GM21717 (cell line): Measurements from ENCODE around the gene SOX10.

ENCODE experiments used
- ATAC-seq: cut with Tn5 transposase; IDR thresholded peaks from one replicate; pipeline ENCODE4 v1.9.1; 2021; ENCODE audit warnings: mild to moderate bottlenecking, moderate library complexity; ENCODE audit not compliant: unreplicated experiment

The SOX10 gene

DNA sequence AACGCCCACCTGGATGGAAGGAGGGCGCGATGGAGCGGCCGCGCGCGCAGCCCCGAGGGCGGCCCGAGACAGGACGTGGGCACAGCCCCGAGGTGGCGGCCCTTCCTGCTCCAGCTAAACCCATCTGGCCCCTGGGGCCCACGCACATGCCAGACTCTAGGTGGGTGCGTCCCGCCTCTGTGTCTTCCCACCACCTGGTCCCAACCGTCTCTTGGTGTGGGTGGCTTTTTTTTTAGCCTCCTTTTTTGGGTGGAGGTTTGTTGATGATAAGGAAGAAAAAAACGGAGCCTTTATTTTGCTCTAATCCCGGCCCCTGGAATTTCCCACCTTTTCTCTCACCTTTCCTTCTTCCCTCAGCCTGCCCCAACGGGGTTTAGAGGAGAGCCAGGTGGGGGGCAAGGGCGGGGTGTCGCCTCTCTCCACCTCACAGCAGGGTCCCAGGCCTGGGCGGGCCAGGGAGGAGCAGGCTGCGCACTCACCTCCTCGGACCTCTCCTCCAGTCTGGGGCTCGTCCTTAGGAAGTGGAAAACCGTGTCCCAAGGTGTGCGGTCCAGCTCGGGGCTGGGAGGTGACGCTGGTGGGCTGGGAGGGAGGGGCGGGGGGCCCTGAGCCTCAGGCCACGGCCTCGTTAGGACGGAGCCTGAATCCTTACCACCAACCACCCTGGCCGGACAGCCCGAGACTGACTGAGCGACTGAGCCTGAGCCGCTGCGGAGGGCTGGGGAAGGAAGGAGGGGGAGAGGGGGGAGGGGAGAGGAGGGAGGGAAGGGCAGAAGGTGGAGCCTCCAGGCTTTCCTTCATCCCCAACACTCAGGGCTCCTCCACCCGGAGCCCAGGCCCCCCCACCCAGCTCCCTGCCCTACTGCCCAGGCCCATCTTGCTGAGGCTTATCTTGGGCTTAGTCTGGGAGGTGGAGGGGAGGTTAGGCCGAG is at the start of gene SOX10:
Gene SOX10 (minus strand): TSS at position 696 of the 932 bp plus-strand sequence. CDS start 771 bp downstream, outside the sequence.
- ATAC-seq, result no peak

DNA sequence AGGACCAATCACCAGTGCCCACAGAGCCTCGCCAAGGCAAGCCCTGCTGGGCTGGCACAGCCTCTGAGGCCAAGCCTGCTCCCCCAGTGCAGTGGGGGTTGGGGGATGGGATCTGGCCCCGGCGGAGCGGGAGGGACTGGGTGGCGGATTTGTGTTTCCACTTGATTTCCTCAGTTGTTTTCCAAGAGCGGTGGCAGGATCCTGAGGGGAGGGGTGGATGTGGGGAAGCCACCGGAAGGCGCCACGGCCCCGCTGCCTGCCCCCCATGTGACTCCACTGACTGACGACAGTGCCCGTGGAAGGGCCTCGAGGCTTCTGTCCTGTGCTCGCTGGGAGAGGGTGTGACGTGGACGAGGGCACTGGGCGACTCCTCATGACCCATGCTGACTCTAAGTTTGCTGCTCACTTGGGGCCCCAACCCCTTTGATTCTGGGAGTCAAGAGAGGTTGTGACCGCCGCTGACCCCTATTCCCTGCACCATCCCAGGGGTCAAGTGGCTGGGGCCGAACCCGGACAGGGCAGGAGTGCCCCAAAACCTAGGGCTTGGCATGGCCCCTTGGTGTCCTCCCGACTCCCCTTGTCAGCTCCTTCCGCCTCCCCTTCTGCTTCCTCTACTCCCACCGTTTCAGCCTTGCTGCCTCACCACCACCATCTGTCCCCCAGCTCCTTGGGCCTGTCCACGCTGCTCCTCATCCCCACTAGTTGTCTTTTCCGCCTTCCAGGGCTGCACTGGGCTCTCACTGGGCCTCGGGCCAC is 49.3 kb upstream of the SOX10 start:
- ATAC-seq, result no peak

DNA sequence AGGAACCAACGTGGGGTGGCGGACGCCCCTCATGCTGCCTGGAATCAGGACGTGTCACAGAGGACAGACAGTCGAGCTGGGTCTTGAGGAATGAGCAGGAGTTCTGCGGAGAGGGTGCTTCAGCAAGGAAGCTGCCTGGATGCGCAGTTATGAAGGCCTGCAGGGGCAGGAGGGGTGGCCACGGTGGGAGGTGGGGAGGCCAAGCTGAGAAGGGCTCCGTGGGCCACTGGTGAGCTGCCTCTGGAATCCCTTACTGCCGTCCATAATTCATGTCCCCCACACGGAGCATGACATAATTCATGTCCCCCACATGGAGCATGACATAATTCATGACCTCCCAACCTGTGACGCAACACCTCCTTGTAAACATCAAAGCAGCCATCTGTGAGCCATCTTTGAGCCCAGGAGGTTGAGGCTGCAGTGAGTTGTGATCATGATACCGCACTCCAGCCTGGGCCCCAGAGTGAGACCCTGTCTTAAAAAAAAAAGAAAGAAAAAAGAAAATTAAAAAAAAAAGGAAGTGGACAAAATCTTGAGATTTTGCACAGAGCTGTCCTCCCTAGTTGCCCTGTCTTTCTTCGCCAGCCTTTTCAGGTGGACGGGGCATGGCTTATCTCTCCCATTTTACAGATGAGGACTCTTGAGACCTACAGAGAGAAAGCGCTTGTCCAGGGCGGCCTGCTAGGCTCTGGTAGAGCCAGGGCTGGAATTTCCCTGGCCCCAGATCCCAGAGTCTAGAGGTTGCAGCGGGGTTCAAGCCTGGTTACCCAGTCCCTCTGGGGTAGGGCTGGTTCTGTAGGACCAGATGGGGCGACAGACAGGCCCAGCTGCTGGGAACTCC is 48.5 kb upstream of the SOX10 start:
- ATAC-seq, result no peak

DNA sequence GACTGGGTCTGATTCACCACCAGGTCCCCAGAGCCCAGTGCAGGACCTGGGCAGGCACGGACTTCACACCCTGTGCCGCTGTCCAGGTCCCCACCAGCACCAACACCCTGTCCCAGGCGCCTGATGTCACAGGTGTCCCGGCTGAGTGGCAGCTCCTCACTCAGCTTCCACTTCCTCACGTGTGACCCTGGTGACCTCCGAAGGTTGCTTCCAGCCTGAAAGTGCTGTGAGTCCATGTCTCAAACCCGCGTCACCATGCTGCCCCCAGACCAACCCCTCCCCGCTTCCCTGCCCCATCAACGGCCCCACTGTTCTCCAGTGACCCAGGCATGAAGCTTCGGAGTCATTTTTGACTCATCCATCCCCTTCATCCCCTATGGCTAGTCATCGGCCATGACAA is 47.1 kb upstream of the SOX10 start:
- ATAC-seq, result no peak

DNA sequence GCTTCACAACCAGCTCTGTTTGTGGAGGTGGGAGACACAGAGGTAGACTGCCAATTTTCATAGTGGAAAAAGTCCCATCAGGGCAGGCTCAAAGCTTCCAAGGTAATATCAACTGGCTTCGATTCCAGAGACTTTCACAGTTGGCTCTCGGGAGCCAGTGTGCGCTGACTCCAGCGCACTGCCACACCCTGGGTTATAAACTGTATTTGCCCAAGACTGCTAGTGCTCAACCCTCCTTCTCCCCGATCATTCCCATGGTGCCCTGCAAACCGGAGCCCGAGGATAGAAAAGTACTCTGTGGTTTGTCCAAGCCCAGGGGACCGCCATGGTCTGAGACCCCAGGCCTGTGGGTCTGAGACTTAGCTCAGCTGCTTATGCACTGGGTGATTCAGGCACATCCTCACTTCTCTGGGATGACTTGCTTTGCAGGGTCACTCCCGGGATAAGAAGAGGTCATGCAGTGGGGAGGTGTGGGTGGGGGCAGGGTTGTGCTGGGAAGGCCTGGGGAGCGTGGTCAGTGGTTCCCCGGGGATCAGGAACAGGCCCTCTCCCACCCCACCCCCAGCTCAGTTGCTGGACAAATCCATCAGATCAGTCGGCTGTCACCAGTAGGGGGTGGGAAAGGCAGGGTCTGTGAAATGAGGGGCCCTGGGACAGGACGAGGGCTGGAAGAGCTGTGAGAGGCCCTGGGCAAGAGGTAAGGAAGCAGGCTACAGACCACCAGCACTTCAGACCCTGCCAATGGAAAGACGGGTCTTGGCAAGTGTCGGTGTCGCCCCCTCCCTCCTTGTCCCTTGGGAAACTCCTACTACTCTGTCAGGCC is 46.2 kb upstream of the SOX10 start:
- ATAC-seq, result no peak

DNA sequence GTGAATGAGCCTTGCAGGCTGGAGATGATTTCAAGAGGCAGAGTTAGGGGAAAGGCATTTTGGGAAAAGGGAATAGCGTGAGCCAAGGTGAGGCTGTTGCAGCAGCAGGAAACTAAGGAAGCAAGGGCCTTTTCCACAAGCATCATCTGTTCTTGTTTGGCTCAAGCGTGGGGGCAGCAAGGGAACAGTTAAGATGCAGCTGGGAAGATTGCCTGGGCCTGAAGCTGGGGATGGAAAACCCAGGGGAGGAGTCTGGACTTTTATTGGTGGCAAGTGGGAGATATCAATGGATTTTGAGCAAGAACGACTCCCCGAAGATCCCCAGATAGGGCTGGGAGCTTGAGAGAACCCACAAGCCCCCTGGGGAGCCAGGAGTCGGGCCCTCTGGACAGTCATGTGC is 45.5 kb upstream of the SOX10 start:
- ATAC-seq, result no peak

DNA sequence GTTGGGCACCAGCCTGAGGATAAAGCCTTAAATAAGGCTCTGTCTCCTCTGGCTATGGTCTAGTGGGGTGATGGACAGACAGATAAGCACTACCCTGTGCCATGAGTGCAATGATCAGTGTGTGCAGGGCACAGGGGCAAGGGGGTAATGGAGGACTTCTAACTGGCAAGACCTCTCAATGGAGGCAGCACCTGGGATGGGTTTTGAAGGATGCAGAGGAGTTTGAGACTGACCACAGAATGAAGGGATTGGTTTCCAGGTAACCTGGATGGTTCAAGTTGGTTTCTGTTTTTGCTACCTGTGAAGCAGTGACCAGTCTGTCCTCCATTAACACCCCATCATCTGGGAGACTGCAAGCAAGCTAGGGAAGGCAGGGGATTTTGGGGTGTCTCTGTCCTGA is 45.0 kb upstream of the SOX10 start:
- ATAC-seq, result no peak

DNA sequence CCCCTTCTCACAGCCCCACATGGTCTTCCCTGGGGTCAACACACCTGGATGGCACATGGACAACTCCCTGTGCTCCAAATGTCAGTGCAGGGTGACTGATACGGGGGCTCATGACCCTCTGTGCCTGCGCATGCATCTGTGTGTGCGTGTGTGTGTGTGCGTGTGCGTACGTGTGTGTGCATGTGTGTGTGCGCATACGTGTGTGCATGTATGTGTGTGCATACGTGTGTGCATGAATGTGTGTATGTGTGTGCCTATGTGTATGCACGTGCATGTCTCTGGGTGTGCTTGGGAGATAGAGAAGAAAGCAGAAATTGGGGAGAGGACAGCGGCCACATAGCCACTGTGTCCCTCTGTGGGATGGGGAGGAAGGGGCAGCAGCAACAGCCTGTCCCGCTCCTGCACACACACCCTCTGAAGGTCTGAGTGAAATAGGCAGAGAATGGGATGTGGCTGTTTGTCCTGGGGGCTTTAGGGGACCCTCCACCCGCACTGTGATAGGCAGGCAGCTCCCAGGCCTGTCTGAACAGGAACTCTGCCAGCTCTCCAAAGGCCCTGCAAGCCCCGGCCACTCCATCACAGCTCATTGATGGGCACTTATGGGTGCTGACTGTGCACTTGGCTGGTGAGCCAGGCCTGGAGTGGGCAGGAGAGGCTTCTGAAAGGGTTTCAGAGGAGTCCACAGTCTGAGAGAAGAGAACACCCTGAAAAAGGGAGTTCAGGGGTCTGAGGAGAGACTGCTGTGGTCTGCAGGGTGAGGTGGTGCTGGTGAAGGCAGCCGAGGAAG is 44.2 kb upstream of the SOX10 start:
- no peak for ATAC-seq

DNA sequence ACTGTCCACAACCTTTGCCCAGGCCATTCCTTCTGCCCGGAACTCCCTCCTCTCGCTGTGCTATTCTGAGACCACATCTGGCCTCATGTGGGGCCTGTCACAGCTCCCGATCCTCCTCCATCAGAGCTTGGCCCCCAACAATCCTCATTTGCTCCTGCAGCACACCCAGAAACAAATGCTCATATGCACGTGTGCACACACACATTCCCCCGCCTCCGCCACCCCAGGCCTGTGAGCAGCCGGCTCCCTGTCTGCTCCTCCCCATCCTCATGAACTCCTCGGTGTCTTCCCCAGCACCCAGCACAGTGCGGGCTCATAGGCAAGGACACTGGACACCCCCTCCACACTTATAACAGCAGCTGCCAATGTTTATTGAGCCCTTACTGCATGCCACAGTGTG is 43.1 kb upstream of the SOX10 start:
- no peak for ATAC-seq

DNA sequence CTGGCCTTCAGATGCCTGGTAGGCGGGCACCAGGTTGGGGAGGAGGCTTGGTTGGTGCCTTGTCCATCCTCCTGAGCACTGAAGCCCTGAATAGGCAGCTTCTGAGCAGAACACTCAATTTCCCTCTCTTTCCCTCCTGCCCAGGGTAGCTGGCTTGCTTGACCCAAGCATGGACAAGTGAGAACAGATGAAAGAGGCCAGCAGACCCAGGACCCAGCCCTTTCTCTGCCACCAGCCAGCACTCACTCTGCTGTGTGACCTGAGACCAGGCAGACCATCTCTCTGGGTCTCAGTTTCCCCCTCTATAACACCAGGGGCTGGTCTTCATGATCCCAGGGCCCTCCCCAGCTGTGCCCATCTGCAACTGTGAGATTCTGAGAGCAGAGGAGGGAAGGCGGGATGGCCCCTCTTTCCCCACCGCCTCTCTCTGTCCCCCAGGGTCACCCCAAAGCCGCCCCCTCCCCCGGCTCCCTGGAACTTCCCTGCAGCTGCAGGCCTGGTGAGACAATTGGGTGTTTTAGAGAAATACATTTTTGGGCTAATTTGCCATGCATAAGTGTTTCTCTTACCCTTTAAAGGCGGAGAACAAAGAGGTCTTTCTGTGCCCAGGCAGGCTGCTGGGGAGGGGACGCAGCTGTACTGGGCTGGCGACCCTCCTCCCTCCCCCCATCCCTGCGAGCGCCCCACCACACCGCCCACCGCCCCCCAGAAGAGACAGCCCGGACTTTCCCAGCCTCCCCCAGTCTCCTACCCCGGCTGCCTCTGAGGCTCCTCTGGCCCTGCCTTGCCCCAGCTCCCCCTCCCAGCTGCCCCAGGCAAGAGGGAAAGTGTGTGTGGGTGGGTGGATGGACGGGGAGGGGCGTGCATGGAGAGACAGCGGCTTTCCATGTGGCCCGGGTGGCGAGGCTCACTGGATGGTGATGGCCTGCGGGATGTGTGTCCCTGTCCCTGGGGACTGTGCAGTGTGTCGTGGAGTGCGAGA is 42.1 kb upstream of the SOX10 start:
- no peak for ATAC-seq

DNA sequence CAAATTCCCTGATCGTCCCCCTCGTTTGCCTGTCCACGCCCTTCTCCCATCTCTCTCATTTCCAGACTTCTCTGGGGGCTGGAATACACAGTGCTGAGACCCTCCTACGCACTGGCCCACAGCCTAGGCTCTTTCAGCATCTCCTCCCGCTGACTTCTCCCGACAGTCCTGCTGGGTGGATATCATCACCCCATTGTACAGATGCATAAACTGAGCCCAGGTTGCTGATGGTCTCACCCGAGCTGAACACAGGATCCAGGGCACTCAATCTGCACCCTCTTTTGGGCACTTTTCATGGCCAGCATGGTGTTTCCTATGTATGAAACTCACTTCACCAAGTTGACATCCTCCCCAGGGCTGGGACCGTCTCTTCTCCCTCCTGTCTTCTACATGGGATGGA is 41.2 kb upstream of the SOX10 start:
- ATAC-seq, result no peak

DNA sequence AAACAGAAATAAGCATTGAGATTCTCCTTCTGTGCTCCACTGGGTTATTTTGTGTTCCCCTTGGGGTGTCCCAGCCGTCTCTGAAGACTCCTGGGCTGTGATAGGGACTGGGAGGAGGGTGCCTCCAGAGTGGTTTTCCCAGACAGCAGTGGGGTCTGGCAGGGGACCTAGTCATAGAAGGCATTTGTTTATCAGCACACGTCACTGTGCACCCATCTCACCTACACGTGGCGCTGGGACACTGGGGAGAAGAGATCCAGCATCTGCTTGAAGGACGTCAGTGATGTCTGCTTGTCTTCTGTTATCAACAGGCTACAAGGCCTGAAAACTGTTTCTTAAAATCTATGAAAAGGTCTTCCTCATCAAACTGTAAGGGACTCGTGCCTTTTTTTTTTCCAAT is 38.7 kb upstream of the SOX10 start:
- no peak for ATAC-seq

DNA sequence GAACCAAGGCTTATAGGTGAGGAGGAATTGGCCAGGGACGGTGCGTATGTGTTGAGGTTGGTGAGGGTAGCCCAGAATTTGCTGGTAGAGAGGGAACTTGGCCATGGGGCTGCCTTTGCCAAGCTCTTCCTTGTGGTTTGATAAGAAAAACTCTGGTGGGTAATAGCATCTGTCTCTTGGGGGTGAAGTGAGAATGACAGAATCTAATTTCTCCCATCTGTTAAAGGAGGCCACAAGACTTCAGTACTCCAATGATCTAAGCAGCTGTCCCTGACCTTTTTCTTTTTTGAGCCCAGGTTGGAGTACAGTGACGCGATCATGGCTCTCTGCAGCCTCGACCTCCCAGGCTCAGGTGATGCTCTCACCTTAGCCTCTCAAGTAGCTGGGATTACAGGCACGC is 36.9 kb upstream of the SOX10 start:
- ATAC-seq, result no peak

DNA sequence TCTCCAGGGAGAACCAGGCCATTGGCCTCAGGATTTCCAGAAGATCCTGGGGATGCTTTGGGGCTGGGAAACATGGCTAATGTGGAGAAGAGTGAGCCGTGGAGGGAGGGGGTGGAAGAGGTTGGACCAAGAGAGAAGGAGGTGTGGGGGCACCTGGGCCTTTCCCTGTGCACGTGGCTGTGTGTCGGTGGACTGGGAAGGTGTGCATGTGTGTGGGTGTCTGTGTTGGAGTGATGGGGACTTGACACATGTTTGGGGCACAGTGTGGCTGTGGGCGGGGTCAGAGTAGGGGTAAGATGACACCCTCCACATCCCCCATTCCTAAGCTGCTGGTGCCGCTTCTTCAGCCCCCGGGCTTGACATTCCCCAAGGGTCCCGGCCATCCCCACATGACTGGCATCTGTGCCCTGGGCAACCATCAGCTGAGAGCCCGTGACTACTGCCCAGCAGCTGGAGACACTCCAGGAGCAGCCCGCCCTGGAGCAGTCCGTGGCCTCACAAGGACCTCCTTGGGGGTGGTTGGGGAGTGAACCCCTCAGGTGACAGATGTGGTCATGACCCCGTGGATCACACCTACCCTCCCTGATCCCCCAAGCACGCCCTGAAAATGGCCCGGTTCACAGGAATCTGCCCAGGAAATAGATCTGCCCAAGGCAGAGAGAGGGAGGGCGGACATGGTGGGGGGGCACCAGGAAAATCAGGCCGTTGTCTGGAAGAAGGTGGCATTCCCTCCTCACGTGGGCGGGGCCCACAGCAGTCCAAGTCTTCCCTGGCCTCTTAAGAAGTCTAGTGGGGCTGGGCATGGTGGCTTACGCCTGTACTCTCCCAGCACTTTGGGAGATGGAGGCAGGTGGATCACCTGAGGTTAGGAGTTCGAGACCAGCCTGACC is 34.8 kb upstream of the SOX10 start:
- ATAC-seq, result no peak

DNA sequence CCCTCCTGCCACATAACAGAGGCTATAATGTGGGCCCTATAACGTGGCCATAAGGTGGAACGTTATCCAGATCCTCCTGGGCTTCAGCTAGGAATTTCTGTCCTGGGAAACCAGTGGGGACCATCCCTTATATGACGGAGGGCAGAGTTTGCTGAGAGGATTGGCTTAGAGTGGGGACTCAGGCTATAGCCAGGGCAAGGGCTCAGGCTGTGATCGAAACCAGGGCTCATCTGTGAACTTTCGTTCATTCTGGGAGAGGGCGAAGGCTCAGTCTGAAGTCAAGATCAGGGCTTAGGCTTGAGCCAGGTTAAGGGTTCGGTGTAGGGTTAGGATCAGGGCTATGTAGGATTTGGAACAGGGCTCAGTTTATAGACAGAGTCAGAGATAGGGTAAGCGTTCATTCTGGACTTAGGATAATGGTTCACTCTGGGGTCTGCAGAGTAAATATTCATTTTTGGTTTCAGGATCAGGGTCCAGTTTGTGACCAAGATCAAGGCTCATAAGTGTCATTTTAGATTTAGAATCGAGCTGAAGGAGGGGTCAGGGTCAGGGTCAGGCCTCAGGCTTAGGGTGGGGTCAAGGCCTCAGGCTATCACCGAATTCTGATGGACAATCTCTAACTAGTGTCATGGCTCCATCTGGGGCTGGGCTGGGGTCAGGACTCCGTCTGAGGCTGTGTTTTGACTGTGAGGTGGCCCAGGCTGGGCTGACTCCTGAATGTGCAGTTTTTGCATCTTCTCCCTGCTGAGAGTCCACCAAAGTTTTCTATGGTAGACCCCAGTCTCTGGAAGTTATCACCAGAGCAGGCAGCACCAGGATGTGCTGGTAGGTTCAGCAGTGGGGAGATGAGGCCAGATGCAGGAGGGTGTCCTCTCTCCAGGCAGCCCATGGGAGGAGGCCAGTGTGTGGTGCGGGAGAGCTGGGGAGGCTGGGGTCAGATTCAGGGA is 33.9 kb upstream of the SOX10 start:
- ATAC-seq, result no peak

DNA sequence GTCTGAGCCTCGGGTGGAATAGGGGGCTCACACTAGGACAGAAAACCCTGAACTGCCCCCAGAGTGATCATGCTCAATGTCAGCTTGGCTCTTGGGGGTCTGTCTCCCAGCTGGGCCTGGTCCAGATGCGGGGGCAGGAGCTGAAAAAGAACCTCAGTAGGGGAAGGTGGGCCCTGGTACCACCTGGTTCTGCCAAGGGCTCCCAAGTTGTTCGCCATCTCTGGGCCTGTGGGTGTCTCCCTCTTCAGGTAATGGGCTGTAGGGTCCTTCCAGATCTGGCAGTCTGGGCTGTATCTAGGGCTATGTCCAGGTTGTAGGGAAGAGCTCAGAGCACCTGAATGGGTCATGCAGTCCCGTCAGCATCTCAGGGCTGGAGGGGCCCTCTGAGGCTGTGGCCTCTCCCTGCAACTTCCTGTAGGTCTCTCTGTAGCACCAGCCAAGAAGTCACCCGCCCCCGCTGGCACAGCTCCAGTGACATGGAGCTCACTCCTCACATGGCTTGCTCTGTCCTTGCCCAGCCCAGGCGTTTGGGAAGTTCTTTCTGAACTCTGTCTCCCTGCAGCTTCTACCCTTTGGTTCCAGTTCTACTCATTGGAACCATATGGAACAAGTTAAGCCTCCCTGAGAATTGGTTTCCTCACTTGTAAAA is 33.0 kb upstream of the SOX10 start:
- ATAC-seq, result no peak
